Parathyroid adenoma (tissue), 2 donors: ENCODE measurements around the gene PDE7B.

Source experiments
- H2AFZ ChIP-seq: fragments of 300-600 bp; sonication (generic); one replicate; pipeline ENCODE4 v1.7.0; 2017; ENCODE audit warnings: antibody characterized with exemption, mild to moderate bottlenecking
- H3K27ac ChIP-seq: fragments of 300-600 bp; sonication (generic); one replicate; pipeline ENCODE4 v1.7.0; 2017
- H3K27me3 ChIP-seq: fragments of 300-600 bp; sonication (generic); one replicate; pipeline ENCODE4 v1.7.0; 2017; ENCODE audit warnings: low read length; ENCODE audit not compliant: control insufficient read depth, insufficient read depth
- H3K36me3 ChIP-seq: fragments of 300-600 bp; sonication (generic); one replicate; pipeline ENCODE4 v1.7.0; 2017; ENCODE audit warnings: low read length; ENCODE audit not compliant: control insufficient read depth, insufficient read depth
- H3K4me1 ChIP-seq: fragments of 300-600 bp; sonication (generic); one replicate; pipeline ENCODE4 v1.7.0; 2017; ENCODE audit warnings: control low read depth
- H3K4me2 ChIP-seq: fragments of 300-600 bp; sonication (generic); one replicate; pipeline ENCODE4 v1.7.0; 2017; ENCODE audit warnings: low read length
- H3K4me3 ChIP-seq: fragments of 300-600 bp; sonication (generic); one replicate; pipeline ENCODE4 v1.7.0; 2017; ENCODE audit warnings: low read depth, low read length
- H3K79me2 ChIP-seq: fragments of 300-600 bp; sonication (generic); one replicate; pipeline ENCODE4 v1.7.0; 2017; ENCODE audit warnings: control low read depth
- H3K9ac ChIP-seq: fragments of 300-600 bp; sonication (generic); one replicate; pipeline ENCODE4 v1.7.0; 2017; ENCODE audit warnings: mild to moderate bottlenecking
- H3K9me3 ChIP-seq: fragments of 300-600 bp; sonication (generic); one replicate; pipeline ENCODE4 v1.7.0; 2017; ENCODE audit warnings: low read length; ENCODE audit not compliant: control insufficient read depth
- TF ChIP-seq, protein P1 (sequence below): fragments of 300-600 bp; sonication (generic); IDR thresholded peaks from one replicate; pipeline ENCODE4 v1.7.0; 2017; ENCODE audit warnings: antibody characterized with exemption, mild to moderate bottlenecking
- donor health status: primary hyperparathyroidism.

The PDE7B gene

GRCh38 chr6:136147342-136147741 is 295.8 kb downstream of the PDE7B start:
- H3K9ac ChIP-seq, result no peak overlapping the region
- no peaks in the 10 kb centered on the region for H3K27me3 ChIP-seq
- no peaks in the 10 kb centered on the region for H3K9me3 ChIP-seq
- TF ChIP-seq, protein P1, sequence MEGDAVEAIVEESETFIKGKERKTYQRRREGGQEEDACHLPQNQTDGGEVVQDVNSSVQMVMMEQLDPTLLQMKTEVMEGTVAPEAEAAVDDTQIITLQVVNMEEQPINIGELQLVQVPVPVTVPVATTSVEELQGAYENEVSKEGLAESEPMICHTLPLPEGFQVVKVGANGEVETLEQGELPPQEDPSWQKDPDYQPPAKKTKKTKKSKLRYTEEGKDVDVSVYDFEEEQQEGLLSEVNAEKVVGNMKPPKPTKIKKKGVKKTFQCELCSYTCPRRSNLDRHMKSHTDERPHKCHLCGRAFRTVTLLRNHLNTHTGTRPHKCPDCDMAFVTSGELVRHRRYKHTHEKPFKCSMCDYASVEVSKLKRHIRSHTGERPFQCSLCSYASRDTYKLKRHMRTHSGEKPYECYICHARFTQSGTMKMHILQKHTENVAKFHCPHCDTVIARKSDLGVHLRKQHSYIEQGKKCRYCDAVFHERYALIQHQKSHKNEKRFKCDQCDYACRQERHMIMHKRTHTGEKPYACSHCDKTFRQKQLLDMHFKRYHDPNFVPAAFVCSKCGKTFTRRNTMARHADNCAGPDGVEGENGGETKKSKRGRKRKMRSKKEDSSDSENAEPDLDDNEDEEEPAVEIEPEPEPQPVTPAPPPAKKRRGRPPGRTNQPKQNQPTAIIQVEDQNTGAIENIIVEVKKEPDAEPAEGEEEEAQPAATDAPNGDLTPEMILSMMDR, result no peak
- no peak overlapping the region for H3K4me3 ChIP-seq
- H2AFZ ChIP-seq, result no peak overlapping the region
- no peak overlapping the region for H3K27ac ChIP-seq
- no peaks in the 10 kb centered on the region for H3K36me3 ChIP-seq
- H3K4me2 ChIP-seq, result no peak overlapping the region
- H3K79me2 ChIP-seq, result peaks cover 10% of the 10 kb centered on the region
- no peaks in the 10 kb centered on the region for H3K4me1 ChIP-seq

DNA sequence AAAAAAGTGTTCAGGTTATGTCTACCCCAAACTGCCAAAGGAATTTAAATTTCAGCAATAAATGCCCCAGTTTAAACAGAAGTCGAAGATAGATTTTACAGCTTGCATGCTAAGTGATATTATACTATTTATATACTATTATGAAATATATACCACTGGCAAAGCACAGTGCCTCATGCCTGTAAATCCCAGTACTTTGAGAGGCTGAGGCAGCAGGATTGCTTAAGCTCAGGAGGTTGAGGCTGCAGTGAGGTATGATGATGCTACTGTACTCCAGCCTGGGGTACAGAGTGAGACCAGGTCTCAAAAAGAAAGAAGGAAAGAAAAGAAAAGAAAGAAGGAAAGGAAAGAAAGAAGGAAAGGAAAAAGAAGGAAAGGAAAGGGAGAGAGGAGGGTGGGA is 296.6 kb downstream of the PDE7B start:
- no peak overlapping the region for H3K27ac ChIP-seq
- H3K79me2 ChIP-seq, result peaks cover 10% of the 10 kb centered on the region
- no peak overlapping the region for H3K9ac ChIP-seq
- H3K4me3 ChIP-seq, result no peak overlapping the region
- no peaks in the 10 kb centered on the region for H3K9me3 ChIP-seq
- H3K36me3 ChIP-seq, result no peaks in the 10 kb centered on the region
- no peaks in the 10 kb centered on the region for H3K27me3 ChIP-seq
- H3K4me1 ChIP-seq, result no peaks in the 10 kb centered on the region
- no peak overlapping the region for H2AFZ ChIP-seq
- no peak overlapping the region for H3K4me2 ChIP-seq
- TF ChIP-seq, protein P1, result no peak

GRCh38 chr6:136148523-136148922 is 297.0 kb downstream of the PDE7B start:
- no peak overlapping the region for H3K27ac ChIP-seq
- no peak overlapping the region for H2AFZ ChIP-seq
- H3K36me3 ChIP-seq, result no peaks in the 10 kb centered on the region
- no peak overlapping the region for H3K4me3 ChIP-seq
- H3K4me2 ChIP-seq, result no peak overlapping the region
- H3K9ac ChIP-seq, result no peak overlapping the region
- H3K9me3 ChIP-seq, result no peaks in the 10 kb centered on the region
- H3K4me1 ChIP-seq, result peaks cover under 1% of the 10 kb centered on the region
- peaks cover 10% of the 10 kb centered on the region for H3K79me2 ChIP-seq
- TF ChIP-seq, protein P1, result no peak
- H3K27me3 ChIP-seq, result no peaks in the 10 kb centered on the region

DNA sequence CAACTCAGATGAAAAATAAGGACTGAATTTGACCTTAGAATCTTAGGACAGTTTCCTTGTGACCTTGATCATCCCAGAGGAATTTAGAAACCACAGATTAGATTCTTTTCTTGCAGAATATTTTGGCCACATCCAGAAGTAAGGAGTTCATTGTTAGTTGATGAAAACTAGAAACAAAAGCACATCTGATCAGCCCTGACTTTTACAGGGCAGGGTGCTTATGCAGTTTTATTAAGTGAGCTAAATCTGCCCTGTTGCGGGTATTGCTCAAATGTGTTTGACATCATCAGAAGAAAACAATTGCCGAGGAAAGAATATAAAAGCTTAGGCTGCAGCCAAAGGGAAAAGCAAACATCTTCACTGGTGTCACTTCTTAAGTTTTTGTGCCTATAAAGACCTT is 297.8 kb downstream of the PDE7B start:
- H3K4me2 ChIP-seq, result no peak overlapping the region
- no peaks in the 10 kb centered on the region for H3K27me3 ChIP-seq
- no peaks in the 10 kb centered on the region for H3K36me3 ChIP-seq
- H2AFZ ChIP-seq, result no peak overlapping the region
- H3K4me1 ChIP-seq, result peaks cover 8% of the 10 kb centered on the region
- H3K9me3 ChIP-seq, result no peaks in the 10 kb centered on the region
- peaks cover 7% of the 10 kb centered on the region for H3K79me2 ChIP-seq
- H3K9ac ChIP-seq, result no peak overlapping the region
- no peak overlapping the region for H3K4me3 ChIP-seq
- TF ChIP-seq, protein P1, result no peak
- H3K27ac ChIP-seq, result no peak overlapping the region

DNA sequence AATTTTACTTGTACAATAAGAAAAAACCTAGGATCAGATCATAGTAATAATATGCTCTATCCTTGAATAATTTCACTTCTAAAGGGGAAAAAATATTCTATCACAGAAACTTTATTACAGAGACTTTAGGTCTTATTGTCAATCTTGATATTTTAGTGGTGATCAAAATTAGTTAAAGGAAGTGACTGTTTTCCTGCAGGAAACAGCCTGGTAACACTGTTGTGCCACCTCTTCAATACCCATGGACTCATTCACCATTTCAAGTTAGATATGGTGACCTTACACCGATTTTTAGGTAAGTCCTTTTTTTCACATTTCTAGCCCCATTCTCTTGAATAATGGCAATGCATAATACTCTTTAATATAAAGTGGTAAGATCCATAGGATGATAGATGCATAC is 299.5 kb downstream of the PDE7B start:
- Histone ChIP-seq H3K36me3 (no peaks in the 10 kb centered on the region), H3K4me2 (no peak overlapping the region), H3K27ac (no peak overlapping the region), H3K79me2 (no peaks in the 10 kb centered on the region), H2AFZ (no peak overlapping the region), H3K9me3 (no peaks in the 10 kb centered on the region), H3K9ac (no peak overlapping the region), H3K4me1 (peaks cover 9% of the 10 kb centered on the region), H3K27me3 (no peaks in the 10 kb centered on the region), H3K4me3 (no peak overlapping the region)
- TF ChIP-seq, protein P1, result no peak
